HCT116 (cell line): ENCODE results near the gene PTGER1. TPM values are rescaled to one million over a fixed set of nuclear protein-coding genes. Genes with fewer than 3 reads are reported as not detected.

Experiments
- ATAC-seq: fragments of 200-7000 bp; cut with Tn5 transposase; 2 replicates; pipeline ENCODE4 v1.9.1; 2020; ENCODE audit warnings: mild to moderate bottlenecking, moderate library complexity
- BruUV-seq: library from RNA; stranded (reverse); fragments of 400-500 nt; replicated peaks from 2 replicates; lab custom pipeline; 2021; lab: Mats Ljungman, UMichigan
- CTCF ChIA-PET: fragments of 300-600 bp; sonication (Branson Sonifier 250); formaldehyde crosslinking; loops from one replicate; lab custom pipeline; 2021; ENCODE audit warnings: antibody characterized with exemption; lab: Charles Lee
- POLR2A ChIA-PET: fragments of 300-600, 350-600 bp; sonication (Branson Sonifier 250); formaldehyde crosslinking; loops from one replicate; lab custom pipeline; 2021; ENCODE audit warnings: antibody characterized with exemption; lab: Charles Lee
- RAD21 ChIA-PET, 2 experiments: fragments of 300-600 bp; sonication (Branson Sonifier 250); formaldehyde crosslinking; loops; one replicate each; lab custom pipeline; 2023; ENCODE audit warnings: low total read pairs in 2 of 2; ENCODE audit not compliant: uncharacterized antibody in 2 of 2, unreplicated experiment in 2 of 2, low non-redundant PET in 1 of 2; lab: Charles Lee
- DNase-seq: peaks from one replicate; pipeline ENCODE4 v3.0.0-alpha.2; 2010; ENCODE audit warnings: low read depth, low spot score
- H2AFZ ChIP-seq: fragments of 200-600 bp; shearing (Covaris generic), sonication (generic); 2 replicates; pipeline ENCODE4 v1.6.1; 2017; ENCODE audit warnings: low read depth, mixed run types, mixed read lengths, antibody characterized with exemption, low read length; ENCODE audit not compliant: poor library complexity, severe bottlenecking
- H3K27ac ChIP-seq: 2 replicates; pipeline ENCODE4 v1.5.1; 2012; ENCODE audit warnings: low read depth, low read length
- H3K27me3 ChIP-seq: fragments of 200-600 bp; sonication (generic); 2 replicates; pipeline ENCODE4 v1.6.1; 2016; ENCODE audit warnings: mixed run types, low read length, mixed read lengths; ENCODE audit not compliant: insufficient read depth
- H3K36me3 ChIP-seq, 2 experiments: fragments of 200-500 bp in 1 of 2; fragments of 200-600 bp in 1 of 2; sonication (Bioruptor generic) in 1 of 2; sonication (generic) in 1 of 2; 2 replicates each; pipeline versions ENCODE4 v1.5.1 to v1.6.1; 2014 to 2016; ENCODE audit warnings: low read length in 2 of 2, inconsistent platforms in 1 of 2, mixed read lengths in 1 of 2, mixed run types in 1 of 2; ENCODE audit not compliant: insufficient read depth in 2 of 2, control insufficient read depth in 1 of 2
- H3K4me1 ChIP-seq, 2 experiments: fragments of 200-600 bp in 1 of 2; sonication (generic) in 1 of 2; 2 replicates each; pipeline versions ENCODE4 v1.5.1 to v1.6.1; 2012 to 2017; ENCODE audit warnings: low read length in 2 of 2, inconsistent platforms in 1 of 2, mild to moderate bottlenecking in 1 of 2, mixed read lengths in 1 of 2, mixed run types in 1 of 2, moderate library complexity in 1 of 2; ENCODE audit not compliant: insufficient read depth in 2 of 2, control insufficient read depth in 1 of 2
- H3K4me2 ChIP-seq: fragments of 200-600 bp; sonication (generic); 2 replicates; pipeline ENCODE4 v1.6.1; 2017; ENCODE audit warnings: mixed run types, low read length, mixed read lengths
- H3K4me3 ChIP-seq, 2 experiments: fragments of 200-600 bp in 1 of 2; sonication (generic) in 1 of 2; replicated peaks in 1 of 2; 2 replicates each; pipeline ENCODE4 v1.5.1; 2011 to 2016; ENCODE audit warnings: low read length in 2 of 2, control low read depth in 1 of 2, low read depth in 1 of 2, mild to moderate bottlenecking in 1 of 2, mixed read lengths in 1 of 2, mixed run types in 1 of 2
- H3K79me2 ChIP-seq: fragments of 200-600 bp; sonication (generic); 2 replicates; pipeline ENCODE4 v1.6.1; 2017; ENCODE audit warnings: mild to moderate bottlenecking, mixed run types, low read length, moderate library complexity, mixed read lengths; ENCODE audit not compliant: insufficient read depth
- H3K9ac ChIP-seq: fragments of 200-600 bp; sonication (generic); 2 replicates; pipeline ENCODE4 v1.6.1; 2016; ENCODE audit warnings: low read length, mixed read lengths
- H3K9me2 ChIP-seq: fragments of 200-600 bp; sonication (generic), shearing (Covaris generic); 2 replicates; pipeline ENCODE4 v1.6.1; 2017; ENCODE audit warnings: mixed run types, mild to moderate bottlenecking, moderate library complexity; ENCODE audit not compliant: insufficient read depth
- H3K9me3 ChIP-seq, 2 experiments: fragments of 200-500 bp in 1 of 2; fragments of 200-600 bp in 1 of 2; sonication (Bioruptor generic) in 1 of 2; sonication (generic) in 1 of 2; 2 replicates each; pipeline ENCODE4 v1.6.1; 2014 to 2017; ENCODE audit warnings: low read length in 2 of 2, mixed read lengths in 2 of 2, inconsistent platforms in 1 of 2, low read depth in 1 of 2, mild to moderate bottlenecking in 1 of 2, mixed run types in 1 of 2, moderate library complexity in 1 of 2; ENCODE audit not compliant: control insufficient read depth in 1 of 2, insufficient read depth in 1 of 2
- H4K20me1 ChIP-seq: fragments of 200-600 bp; sonication (generic), shearing (Covaris generic); 2 replicates; pipeline ENCODE4 v1.6.1; 2017; ENCODE audit warnings: mixed run types, mild to moderate bottlenecking, moderate library complexity; ENCODE audit not compliant: insufficient read depth
- CEBPB ChIP-seq: IDR thresholded peaks from 2 replicates; pipeline ENCODE4 v1.6.1; 2012; ENCODE audit warnings: low read depth
- ELF1 ChIP-seq: IDR thresholded peaks from 2 replicates; pipeline ENCODE4 v1.6.1; 2012; ENCODE audit warnings: low read depth, borderline replicate concordance
- FOSL1 ChIP-seq: IDR thresholded peaks from 2 replicates; pipeline ENCODE4 v1.6.1; 2012; ENCODE audit warnings: low read depth
- POLR2A ChIP-seq: IDR thresholded peaks from 2 replicates; pipeline ENCODE4 v1.7.0; 2011; ENCODE audit warnings: borderline replicate concordance; ENCODE audit not compliant: insufficient read depth, insufficient read length; ENCODE audit errors: extremely low read depth
- POLR2AphosphoS5 ChIP-seq: IDR thresholded peaks from 2 replicates; pipeline ENCODE4 v1.6.1; 2011; ENCODE audit warnings: mild to moderate bottlenecking, low read depth, low read length, moderate library complexity
- RAD21 ChIP-seq: IDR thresholded peaks from 2 replicates; pipeline ENCODE4 v1.6.1; 2012; ENCODE audit warnings: low read depth, mild to moderate bottlenecking
- SIN3A ChIP-seq: IDR thresholded peaks from 2 replicates; pipeline ENCODE4 v1.6.1; 2012; ENCODE audit warnings: low read depth
- SP1 ChIP-seq: IDR thresholded peaks from 2 replicates; pipeline ENCODE4 v1.6.1; 2012; ENCODE audit warnings: low read depth
- SRF ChIP-seq: IDR thresholded peaks from 2 replicates; pipeline ENCODE4 v1.6.1; 2012; ENCODE audit warnings: low read depth
- TCF7L2 ChIP-seq: IDR thresholded peaks from 2 replicates; pipeline ENCODE4 v1.7.0; 2011; ENCODE audit warnings: borderline replicate concordance, inconsistent platforms; ENCODE audit not compliant: insufficient read depth, insufficient read length; ENCODE audit errors: extremely low read depth
- intact Hi-C: fragments of 100-400 bp; cut with micrococcal nuclease; formaldehyde crosslinking; loops from 2 replicates; pipeline ENCODE4 v1.10.0; 2022
- total RNA-seq: library from RNA; stranded (reverse); gene quantifications from one replicate; pipeline ENCODE4 v1.2.1, GENCODE V29; 2021; ENCODE audit not compliant: unreplicated experiment
- TF ChIP-seq, protein P1 (sequence below), 3 experiments: fragments of 200-600 bp in 1 of 3; sonication (generic) in 1 of 3; IDR thresholded peaks in 2 of 3; conservative IDR thresholded peaks in 1 of 3; 2 replicates each; pipeline ENCODE4 v1.5.1; 2012 to 2017; ENCODE audit warnings: low read depth in 2 of 3, low read length in 2 of 3, antibody characterized with exemption in 1 of 3, borderline replicate concordance in 1 of 3, control low read depth in 1 of 3, mild to moderate bottlenecking in 1 of 3, mixed read lengths in 1 of 3, mixed run types in 1 of 3, moderate library complexity in 1 of 3; ENCODE audit not compliant: insufficient read depth in 1 of 3
- TF ChIP-seq, protein P2 (sequence below): IDR thresholded peaks from 2 replicates; pipeline ENCODE4 v1.6.1; 2012; ENCODE audit warnings: low read depth

PTGER1 gene
- total RNA-seq, 1 experiment from 2014 or later: 1.1 TPM

DNA sequence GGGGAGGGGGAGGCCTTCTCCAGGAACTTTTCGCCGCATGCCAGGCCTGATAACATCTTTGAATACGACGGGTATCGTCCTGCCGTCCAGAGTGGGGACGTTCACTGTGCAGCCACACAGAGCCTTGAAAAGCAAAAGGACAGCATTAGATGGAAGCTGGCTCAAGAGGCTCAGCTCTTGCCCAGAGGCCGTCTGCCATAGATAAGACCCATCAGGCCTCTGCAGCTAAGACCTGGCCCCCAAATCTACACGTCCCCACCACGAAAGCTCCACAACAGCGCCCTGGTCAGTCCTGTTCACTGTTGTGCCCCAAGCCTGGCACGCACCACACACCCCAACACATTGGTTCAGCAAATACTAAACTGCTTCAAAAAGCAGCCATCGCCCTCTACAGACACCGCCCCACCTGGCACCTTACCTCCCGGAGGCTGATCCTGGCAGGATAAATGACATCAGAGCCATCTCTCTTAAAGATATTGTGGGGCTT is 40.9 kb upstream of the PTGER1 start:
- Histone ChIP-seq H3K9me2 (no peaks in the 10 kb centered on the region), H4K20me1 (peaks cover 38% of the 10 kb centered on the region; the same call in 1 of the 2 replicates), H3K4me1 (peaks cover 48 to 83% of the 10 kb centered on the region in 2 experiments), H3K9ac (peak overlapping the region; percentile 99), H3K27ac (peak overlapping the region; percentile 97), H3K4me2 (peak overlapping the region; percentile 95), H3K79me2 (peaks cover 44% of the 10 kb centered on the region), H3K36me3 (peaks cover 7 to 30% of the 10 kb centered on the region in 2 experiments; a peak in 3 of 4 replicates), H3K9me3 (no peaks in the 10 kb centered on the region), H3K27me3 (no peaks in the 10 kb centered on the region), H2AFZ (no peak overlapping the region), H3K4me3 (peak overlapping the region; percentile 90 to 96)
- ChIA-PET RAD21 (no interaction called here), POLR2A (no interaction called here), CTCF (no interaction called here)
- ATAC-seq (no peak), DNase-seq (no peak)
- TF ChIP-seq TCF7L2: no peak
- TF ChIP-seq POLR2AphosphoS5: peak; percentile 27; the same call in 1 of the 2 replicates
- peak; percentile 22 for TF ChIP-seq RAD21
- TF ChIP-seq, protein P1, sequence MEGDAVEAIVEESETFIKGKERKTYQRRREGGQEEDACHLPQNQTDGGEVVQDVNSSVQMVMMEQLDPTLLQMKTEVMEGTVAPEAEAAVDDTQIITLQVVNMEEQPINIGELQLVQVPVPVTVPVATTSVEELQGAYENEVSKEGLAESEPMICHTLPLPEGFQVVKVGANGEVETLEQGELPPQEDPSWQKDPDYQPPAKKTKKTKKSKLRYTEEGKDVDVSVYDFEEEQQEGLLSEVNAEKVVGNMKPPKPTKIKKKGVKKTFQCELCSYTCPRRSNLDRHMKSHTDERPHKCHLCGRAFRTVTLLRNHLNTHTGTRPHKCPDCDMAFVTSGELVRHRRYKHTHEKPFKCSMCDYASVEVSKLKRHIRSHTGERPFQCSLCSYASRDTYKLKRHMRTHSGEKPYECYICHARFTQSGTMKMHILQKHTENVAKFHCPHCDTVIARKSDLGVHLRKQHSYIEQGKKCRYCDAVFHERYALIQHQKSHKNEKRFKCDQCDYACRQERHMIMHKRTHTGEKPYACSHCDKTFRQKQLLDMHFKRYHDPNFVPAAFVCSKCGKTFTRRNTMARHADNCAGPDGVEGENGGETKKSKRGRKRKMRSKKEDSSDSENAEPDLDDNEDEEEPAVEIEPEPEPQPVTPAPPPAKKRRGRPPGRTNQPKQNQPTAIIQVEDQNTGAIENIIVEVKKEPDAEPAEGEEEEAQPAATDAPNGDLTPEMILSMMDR (IDR thresholded peaks at IDR 0.05 in 2 of 3, conservative IDR thresholded peaks at IDR 0.05 in 1 of 3; ENCODE audit: borderline replicate concordance in 1 of 3, insufficient read depth in 1 of 3, low read depth in 2 of 3, low read length in 2 of 3): 0 out of 6 replicates have a peak, but pooled peaks of 1 of the 3 experiments have one; percentile 11
- TF ChIP-seq CEBPB: no peak
- BruUV-seq: no TSS peak
- intact Hi-C loops: no loop called here

DNA sequence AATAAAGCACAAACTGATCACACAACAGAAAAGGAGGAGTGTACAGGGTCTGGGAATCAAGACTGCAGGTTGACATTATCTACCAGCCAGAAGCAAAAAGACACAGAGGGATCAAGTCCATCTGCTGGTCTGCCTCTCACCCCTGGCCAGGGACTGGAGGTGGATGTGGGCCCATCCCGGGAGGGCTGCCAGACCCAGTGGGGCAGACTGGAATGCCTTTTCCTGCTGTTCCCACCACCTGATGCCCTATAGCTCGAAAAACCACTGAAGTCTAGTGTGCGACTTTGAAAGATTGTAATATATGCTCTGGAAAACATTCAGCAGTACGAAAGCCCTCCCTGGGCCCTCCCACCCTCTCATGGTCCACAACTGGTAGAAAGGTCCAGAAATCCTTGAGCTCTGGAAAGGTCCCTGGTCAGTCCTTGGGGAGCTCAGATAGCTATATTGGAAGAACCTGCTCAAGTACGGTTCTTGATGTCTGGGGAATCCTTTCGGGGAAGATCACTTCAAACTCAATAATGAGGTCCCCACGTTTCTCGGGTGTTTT is 40.4 kb upstream of the PTGER1 start:
- no peak for DNase-seq
- no peak for ATAC-seq
- Histone ChIP-seq H3K9me2 (no peaks in the 10 kb centered on the region), H4K20me1 (peaks cover 38% of the 10 kb centered on the region; the same call in 1 of the 2 replicates), H3K4me1 (peaks cover 48 to 83% of the 10 kb centered on the region in 2 experiments), H3K9me3 (no peaks in the 10 kb centered on the region), H3K27ac (no peak overlapping the region; the same call in 1 of the 2 replicates), H3K9ac (no peak overlapping the region), H3K27me3 (no peaks in the 10 kb centered on the region), H3K4me2 (0 out of 2 replicates have a peak overlapping the region, but pooled peaks have one; percentile 22), H3K79me2 (peaks cover 44% of the 10 kb centered on the region), H3K36me3 (peaks cover 7 to 30% of the 10 kb centered on the region in 2 experiments; a peak in 3 of 4 replicates), H3K4me3 (0 out of 4 replicates have a peak overlapping the region, but pooled peaks of 1 of the 2 experiments have one; percentile 90), H2AFZ (no peak overlapping the region)
- BruUV-seq: no TSS peak
- ChIA-PET CTCF (no interaction called here), POLR2A (no interaction called here), RAD21 (no interaction called here)
- intact Hi-C loops: no loop called here
- TF ChIP-seq POLR2AphosphoS5 (no peak), ELF1 (no peak), POLR2A (no peak), SIN3A (no peak), SP1 (no peak), SRF (no peak), FOSL1 (no peak)
- TF ChIP-seq, protein P2, sequence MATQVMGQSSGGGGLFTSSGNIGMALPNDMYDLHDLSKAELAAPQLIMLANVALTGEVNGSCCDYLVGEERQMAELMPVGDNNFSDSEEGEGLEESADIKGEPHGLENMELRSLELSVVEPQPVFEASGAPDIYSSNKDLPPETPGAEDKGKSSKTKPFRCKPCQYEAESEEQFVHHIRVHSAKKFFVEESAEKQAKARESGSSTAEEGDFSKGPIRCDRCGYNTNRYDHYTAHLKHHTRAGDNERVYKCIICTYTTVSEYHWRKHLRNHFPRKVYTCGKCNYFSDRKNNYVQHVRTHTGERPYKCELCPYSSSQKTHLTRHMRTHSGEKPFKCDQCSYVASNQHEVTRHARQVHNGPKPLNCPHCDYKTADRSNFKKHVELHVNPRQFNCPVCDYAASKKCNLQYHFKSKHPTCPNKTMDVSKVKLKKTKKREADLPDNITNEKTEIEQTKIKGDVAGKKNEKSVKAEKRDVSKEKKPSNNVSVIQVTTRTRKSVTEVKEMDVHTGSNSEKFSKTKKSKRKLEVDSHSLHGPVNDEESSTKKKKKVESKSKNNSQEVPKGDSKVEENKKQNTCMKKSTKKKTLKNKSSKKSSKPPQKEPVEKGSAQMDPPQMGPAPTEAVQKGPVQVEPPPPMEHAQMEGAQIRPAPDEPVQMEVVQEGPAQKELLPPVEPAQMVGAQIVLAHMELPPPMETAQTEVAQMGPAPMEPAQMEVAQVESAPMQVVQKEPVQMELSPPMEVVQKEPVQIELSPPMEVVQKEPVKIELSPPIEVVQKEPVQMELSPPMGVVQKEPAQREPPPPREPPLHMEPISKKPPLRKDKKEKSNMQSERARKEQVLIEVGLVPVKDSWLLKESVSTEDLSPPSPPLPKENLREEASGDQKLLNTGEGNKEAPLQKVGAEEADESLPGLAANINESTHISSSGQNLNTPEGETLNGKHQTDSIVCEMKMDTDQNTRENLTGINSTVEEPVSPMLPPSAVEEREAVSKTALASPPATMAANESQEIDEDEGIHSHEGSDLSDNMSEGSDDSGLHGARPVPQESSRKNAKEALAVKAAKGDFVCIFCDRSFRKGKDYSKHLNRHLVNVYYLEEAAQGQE: no peak
